ENCODE data around the gene MAPK6. TPM values are rescaled to one million over a fixed set of nuclear protein-coding genes. Genes with fewer than 3 reads are reported as not detected.
"Not testable (repeated sequence)": the region's sequence is repeated elsewhere in the genome, so short reads cannot be mapped to it uniquely, and the experiment has no call there.

Gene MAPK6
- total RNA-seq, 4 donors from 2014 or later, result 53.8 to 162 (median 69.2) TPM

- peaks cover 17 to 89% (median 25%) of the 10 kb centered on the region in 3 donors for H3K4me1 ChIP-seq
- no peaks in the 10 kb centered on the region for H3K9me3 ChIP-seq
- no peaks in the 10 kb centered on the region for H3K27me3 ChIP-seq
- WGBS, 2 donors, result 40 to 41% methylated on average over 3 of the region's 3 CpGs
- no peak for DNase-seq
- intact Hi-C loops (cut with DNase I), result no loop called here
- H3K27ac ChIP-seq, result peak overlapping the region; percentile 10 to 40 (median 34)
- H3K4me3 ChIP-seq, result no peak overlapping the region
- TF ChIP-seq, protein P1, sequence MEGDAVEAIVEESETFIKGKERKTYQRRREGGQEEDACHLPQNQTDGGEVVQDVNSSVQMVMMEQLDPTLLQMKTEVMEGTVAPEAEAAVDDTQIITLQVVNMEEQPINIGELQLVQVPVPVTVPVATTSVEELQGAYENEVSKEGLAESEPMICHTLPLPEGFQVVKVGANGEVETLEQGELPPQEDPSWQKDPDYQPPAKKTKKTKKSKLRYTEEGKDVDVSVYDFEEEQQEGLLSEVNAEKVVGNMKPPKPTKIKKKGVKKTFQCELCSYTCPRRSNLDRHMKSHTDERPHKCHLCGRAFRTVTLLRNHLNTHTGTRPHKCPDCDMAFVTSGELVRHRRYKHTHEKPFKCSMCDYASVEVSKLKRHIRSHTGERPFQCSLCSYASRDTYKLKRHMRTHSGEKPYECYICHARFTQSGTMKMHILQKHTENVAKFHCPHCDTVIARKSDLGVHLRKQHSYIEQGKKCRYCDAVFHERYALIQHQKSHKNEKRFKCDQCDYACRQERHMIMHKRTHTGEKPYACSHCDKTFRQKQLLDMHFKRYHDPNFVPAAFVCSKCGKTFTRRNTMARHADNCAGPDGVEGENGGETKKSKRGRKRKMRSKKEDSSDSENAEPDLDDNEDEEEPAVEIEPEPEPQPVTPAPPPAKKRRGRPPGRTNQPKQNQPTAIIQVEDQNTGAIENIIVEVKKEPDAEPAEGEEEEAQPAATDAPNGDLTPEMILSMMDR (IDR thresholded peaks at IDR 0.05), result no peak
- peaks cover 0 to 12% (median 0%) of the 10 kb centered on the region in 3 donors for H3K36me3 ChIP-seq
Measured at GRCh38 chr15:52039925-52040781, 21.1 kb downstream of the MAPK6 start.

GRCh38 chr15:52042051-52042851 lies 23.2 kb downstream of the MAPK6 start:
- intact Hi-C loops (cut with DNase I), result no loop called here
- H3K27ac ChIP-seq, result peak overlapping the region; percentile 24 to 66 (median 58)
- H3K4me1 ChIP-seq, result peaks cover 17 to 97% (median 19%) of the 10 kb centered on the region in 3 donors
- no peaks in the 10 kb centered on the region for H3K27me3 ChIP-seq
- TF ChIP-seq POLR2A (IDR thresholded peaks at IDR 0.05), result no peak
- TF ChIP-seq, protein P1 (IDR thresholded peaks at IDR 0.05), result no peak
- WGBS, 2 donors, result 75 to 80% methylated on average over 6 of the region's 6 CpGs
- H3K9me3 ChIP-seq, result no peaks in the 10 kb centered on the region
- H3K36me3 ChIP-seq, result peaks cover 0 to 22% (median 0%) of the 10 kb centered on the region in 3 donors
- H3K4me3 ChIP-seq, result no peak overlapping the region
- no peak for DNase-seq

GRCh38 chr15:52045795-52046298 lies 26.8 kb downstream of the MAPK6 start:
- peaks cover 7 to 58% (median 7%) of the 10 kb centered on the region in 3 donors for H3K36me3 ChIP-seq
- H3K27me3 ChIP-seq; DNase-seq; H3K4me3 ChIP-seq; intact Hi-C loops (cut with DNase I); H3K9me3 ChIP-seq: not testable (repeated sequence)
- WGBS, 2 donors, result 59 to 62% methylated on average over 8 of the region's 8 CpGs
- TF ChIP-seq, protein P1 (IDR thresholded peaks at IDR 0.05), result peak in 4 of 6 experiments; percentile 12 to 31 (median 29)
- peak overlapping the region in 2 of 4 donors; percentile 53 to 61 for H3K27ac ChIP-seq
- peaks cover 3 to 61% (median 6%) of the 10 kb centered on the region in 3 donors for H3K4me1 ChIP-seq

DNA sequence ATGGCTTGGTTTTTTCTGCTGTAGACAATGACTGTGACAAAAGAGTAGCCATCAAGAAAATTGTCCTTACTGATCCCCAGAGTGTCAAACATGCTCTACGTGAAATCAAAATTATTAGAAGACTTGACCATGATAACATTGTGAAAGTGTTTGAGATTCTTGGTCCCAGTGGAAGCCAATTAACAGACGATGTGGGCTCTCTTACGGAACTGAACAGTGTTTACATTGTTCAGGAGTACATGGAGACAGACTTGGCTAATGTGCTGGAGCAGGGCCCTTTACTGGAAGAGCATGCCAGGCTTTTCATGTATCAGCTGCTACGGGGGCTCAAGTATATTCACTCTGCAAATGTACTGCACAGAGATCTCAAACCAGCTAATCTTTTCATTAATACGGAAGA lies 27.5 kb downstream of the MAPK6 start:
- H3K9me3 ChIP-seq; intact Hi-C loops (cut with DNase I); H3K4me3 ChIP-seq; H3K27me3 ChIP-seq; DNase-seq: not testable (repeated sequence)
- WGBS, 2 donors, result 76 to 87% methylated on average over 5 of the region's 5 CpGs
- Histone ChIP-seq H3K27ac (peak overlapping the region in 2 of 4 donors; percentile 53 to 61), H3K36me3 (peaks cover 7 to 62% (median 7%) of the 10 kb centered on the region in 3 donors), H3K4me1 (peaks cover 0 to 54% (median 6%) of the 10 kb centered on the region in 3 donors)

DNA sequence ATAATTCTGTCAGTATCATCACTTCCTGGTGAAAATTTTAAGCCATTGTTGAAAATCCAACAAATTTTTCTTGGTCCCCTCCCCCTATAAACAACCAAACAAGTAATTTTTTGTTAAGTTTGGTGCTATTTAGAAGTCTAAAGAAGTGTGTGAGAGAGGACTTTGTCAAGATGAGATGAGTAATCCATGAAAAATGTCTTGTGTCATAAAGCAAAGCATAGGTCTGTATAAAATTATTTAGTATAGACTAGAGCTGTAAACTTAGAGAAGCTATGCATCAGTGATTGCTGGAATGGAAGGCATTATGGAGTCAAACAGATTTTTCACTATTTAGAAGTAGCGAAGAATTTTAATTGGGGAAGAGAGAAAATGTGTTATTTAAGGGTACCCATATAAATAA lies 31.4 kb downstream of the MAPK6 start:
- TF ChIP-seq POLR2A (IDR thresholded peaks at IDR 0.05), result no peak
- TF ChIP-seq, protein P1 (IDR thresholded peaks at IDR 0.05), result no peak
- intact Hi-C loops (cut with DNase I), result no loop called here
- no peak for DNase-seq
- peaks cover 0 to 37% (median 0%) of the 10 kb centered on the region in 3 donors for H3K4me1 ChIP-seq
- no peaks in the 10 kb centered on the region for H3K9me3 ChIP-seq
- peaks cover 7 to 95% (median 7%) of the 10 kb centered on the region in 3 donors for H3K36me3 ChIP-seq
- 97 to 100% methylated on average over 1 of the region's 1 CpG for WGBS, 2 donors
- no peak overlapping the region for H3K27ac ChIP-seq
- H3K27me3 ChIP-seq, result no peaks in the 10 kb centered on the region
- H3K4me3 ChIP-seq, result no peak overlapping the region
